Heart left ventricle (tissue), 16 donors: ENCODE data around the gene ANGPTL2. TPM values are rescaled to one million over a fixed set of nuclear protein-coding genes. Genes with fewer than 3 reads are reported as not detected.

ENCODE experiments used
- ATAC-seq, 4 donors: fragments of 200-7000 bp; cut with Tn5 transposase; one replicate each; pipeline ENCODE4 v1.9.1; 2020 to 2022; ENCODE audit warnings: moderate library complexity in 4 of 4, mild to moderate bottlenecking in 3 of 4, moderate number of reproducible peaks in 1 of 4
- DNase-seq, 5 donors: peaks; one replicate each; pipeline ENCODE4 v3.0.0-alpha.2; 2020
- H3K27ac ChIP-seq, 12 donors: fragments of 200-600 bp; sonication (generic) in 4 of 12; one replicate each; pipeline versions ENCODE4 v1.5.0 to v1.8.0; 2016 to 2022; ENCODE audit warnings: mild to moderate bottlenecking in 2 of 12
- H3K27me3 ChIP-seq, 9 donors: fragments of 200-600 bp; sonication (generic) in 2 of 9; one replicate each; pipeline versions ENCODE4 v1.5.1 to v1.8.0; 2016 to 2022; ENCODE audit warnings: mild to moderate bottlenecking in 3 of 9
- H3K36me3 ChIP-seq, 9 donors: fragments of 200-600 bp; sonication (generic) in 2 of 9; one replicate each; pipeline versions ENCODE4 v1.5.0 to v1.8.0; 2018 to 2022; ENCODE audit warnings: mild to moderate bottlenecking in 2 of 9
- H3K4me1 ChIP-seq, 12 donors: fragments of 200-600 bp; sonication (generic) in 4 of 12; one replicate each; pipeline versions ENCODE4 v1.5.0 to v1.8.0; 2016 to 2022; ENCODE audit warnings: mild to moderate bottlenecking in 3 of 12
- H3K4me3 ChIP-seq, 12 donors: fragments of 200-600 bp; sonication (generic) in 4 of 12; one replicate each; pipeline versions ENCODE4 v1.5.0 to v1.8.0; 2017 to 2022; ENCODE audit warnings: mild to moderate bottlenecking in 9 of 12, moderate library complexity in 4 of 12
- H3K9me3 ChIP-seq, 12 donors: fragments of 200-600 bp; sonication (generic) in 4 of 12; one replicate each; pipeline versions ENCODE4 v1.5.0 to v1.8.0; 2016 to 2022; ENCODE audit warnings: mild to moderate bottlenecking in 1 of 12
- CTCF ChIP-seq, 12 donors: fragments of 200-600 bp; sonication (generic) in 4 of 12; IDR thresholded peaks; one replicate each; pipeline versions ENCODE4 v1.5.0 to v1.8.0; 2018 to 2022; ENCODE audit warnings: antibody characterized with exemption in 12 of 12, mild to moderate bottlenecking in 5 of 12
- POLR2A ChIP-seq, 2 donors: fragments of 450-650 bp; IDR thresholded peaks; one replicate each; pipeline ENCODE4 v1.6.1; 2017; ENCODE audit warnings: antibody characterized with exemption in 2 of 2, mild to moderate bottlenecking in 2 of 2, moderate library complexity in 2 of 2
- WGBS, 4 donors: extraction: QIAGEN DNeasy Blood & Tissue Kit in 2 of 4; methylation state at CpG; one replicate each; pipeline versions ENCODE4 v1.1.5 to v1.1.7; 2013 to 2018; 5-methylcytosine and 5-hydroxymethylcytosine counted together
- intact Hi-C, 10 donors: fragments of 100-400 bp; cut with DNase I; formaldehyde crosslinking; loops; one replicate each; pipeline versions ENCODE4 v1.11.1 to v1.14.2; 2022
- polyA plus RNA-seq, 2 donors: library from polyadenylated mRNA; stranded (reverse); fragments of 200-250 nt; gene quantifications; one replicate each; pipeline ENCODE4 v1.2.3, GENCODE V29; 2013
- total RNA-seq, 9 donors: library from RNA; depleted of rRNA in 2 of 9; stranded (reverse); fragments of >200 nt in 2 of 9; fragmentation: NEBNext Ultra II Directional in 3 of 9; extraction: Animal tissue kit (Norgen Biotek cat#: 25700) in 3 of 9; gene quantifications; one replicate each; pipeline versions ENCODE4 v1.1.0 to v1.2.4, GENCODE V29; 2016 to 2023
- donor health status: ischemic (EF 13 %, LVEDD 7.1; RV severe dilation, severe dysfunction).
- donor health status: healthy with polysubstance abuse.
- donor health status: DM: no; HTN: yes; CAD: no.
- donor health status: DM: no; HTN: no; CAD: no.
- donor health status: ischemic (EF 25% LVEDD 6.9; RV normal size, moderate dysfunction).
- donor health status: ischemic (EF 25% LVEDD 5.7; RV mildly dilated, moderate dysfunction).
- donor health status: healthy.
- donor health status: DM: yes; HTN: yes; CAD: no.
- donor health status: ischemic (EF 35%, LVEDD 5.7; RV mildly dilated, moderate dysfunction).
- donor health status: nonischemic (EF 11% LVEDD 7.7; RV severe dilation, severe dysfunction).
- donor health status: DM: yes; HTN: yes; CAD: no.
- donor health status: PGD.
- donor health status: ischemic (EF 29% LVEDD 5.4; RV normal size, mild dysfunction).
- donor health status: nonischemic (EF 23%, LVEDD 6.1; RV moderate dilation, normal function).

Gene ANGPTL2
- total and polyA plus RNA-seq, 11 donors: 17.0 to 92.5 (median 45.8) TPM

GRCh38 chr9:127051881-127052595, 70.4 kb downstream of the ANGPTL2 start:
- no peak for ATAC-seq
- 89 to 91% (median 90%) methylated on average over 8 of the region's 8 CpGs for WGBS, 4 donors
- no peaks in the 10 kb centered on the region for H3K9me3 ChIP-seq
- H3K4me3 ChIP-seq: no peak overlapping the region
- no peaks in the 10 kb centered on the region for H3K36me3 ChIP-seq
- no peak for DNase-seq
- TF ChIP-seq POLR2A (IDR thresholded peaks at IDR 0.05): no peak
- peaks cover 0 to 70% (median 42%) of the 10 kb centered on the region in 12 donors for H3K4me1 ChIP-seq
- peak overlapping the region in 8 of 12 donors; percentile 17 to 77 (median 62) for H3K27ac ChIP-seq
- no peaks in the 10 kb centered on the region for H3K27me3 ChIP-seq
- intact Hi-C loops: loop anchor here in 1 of 10 donors (10.0 kb wide), 1 partner anchor 143 kb away; no protein-coding TSS in a partner anchor

GRCh38 chr9:127050591-127051001, 71.8 kb downstream of the ANGPTL2 start:
- TF ChIP-seq CTCF (IDR thresholded peaks at IDR 0.05) (no peak), POLR2A (IDR thresholded peaks at IDR 0.05) (no peak)

GRCh38 chr9:127050152-127050551, 72.3 kb downstream of the ANGPTL2 start:
- Histone ChIP-seq H3K27me3 (no peaks in the 10 kb centered on the region), H3K9me3 (no peaks in the 10 kb centered on the region), H3K4me3 (no peak overlapping the region), H3K27ac (peak overlapping the region in 2 of 12 donors; percentile 37 to 82), H3K4me1 (peaks cover 0 to 59% (median 38%) of the 10 kb centered on the region in 12 donors), H3K36me3 (no peaks in the 10 kb centered on the region)
- TF ChIP-seq POLR2A (IDR thresholded peaks at IDR 0.05): no peak
- no peak for TF ChIP-seq CTCF (IDR thresholded peaks at IDR 0.05)
- DNase-seq (no peak), ATAC-seq (no peak)
- 92 to 98% (median 96%) methylated on average over 3 of the region's 3 CpGs for WGBS, 4 donors
- intact Hi-C loops: loop anchor here in 1 of 10 donors (10.0 kb wide), 1 partner anchor 145 kb away; no protein-coding TSS in a partner anchor

More at GRCh38 chr9:127050591-127051001, 71.8 kb downstream of the ANGPTL2 start:
- 87 to 93% (median 87%) methylated on average over 7 of the region's 7 CpGs for WGBS, 4 donors
- H3K4me1 ChIP-seq: peaks cover 0 to 60% (median 39%) of the 10 kb centered on the region in 12 donors
- DNase-seq (no peak), ATAC-seq (no peak)
- intact Hi-C loops: loop anchor here in 1 of 10 donors (10.0 kb wide), 1 partner anchor 144 kb away; no protein-coding TSS in a partner anchor
- H3K9me3 ChIP-seq: no peaks in the 10 kb centered on the region
- H3K27me3 ChIP-seq: no peaks in the 10 kb centered on the region
- no peaks in the 10 kb centered on the region for H3K36me3 ChIP-seq
- no peak overlapping the region for H3K4me3 ChIP-seq
- H3K27ac ChIP-seq: no peak overlapping the region

- Histone ChIP-seq H3K27ac (peak overlapping the region in 6 of 12 donors; percentile 10 to 82 (median 40)), H3K4me3 (no peak overlapping the region), H3K9me3 (no peaks in the 10 kb centered on the region), H3K4me1 (peaks cover 0 to 58% (median 36%) of the 10 kb centered on the region in 12 donors), H3K36me3 (no peaks in the 10 kb centered on the region), H3K27me3 (no peaks in the 10 kb centered on the region)
- no peak for TF ChIP-seq POLR2A (IDR thresholded peaks at IDR 0.05)
- no peak for TF ChIP-seq CTCF (IDR thresholded peaks at IDR 0.05)
- WGBS, 4 donors: 86 to 97% (median 88%) methylated on average over 8 of the region's 8 CpGs
- ATAC-seq (no peak), DNase-seq (no peak)
- intact Hi-C loops: loop anchor here in 1 of 10 donors (10.0 kb wide), 1 partner anchor 115 kb away; no protein-coding TSS in a partner anchor
Observed at GRCh38 chr9:127049581-127049980, 72.9 kb downstream of the ANGPTL2 start.
